ACC112 (cell line): ENCODE measurements around the gene CTBP1.

Experiments
- H2AFZ ChIP-seq: fragments of 200-600 bp; sonication (generic); one replicate; pipeline ENCODE4 v1.6.0; 2017; ENCODE audit warnings: antibody characterized with exemption, low read length; ENCODE audit not compliant: unreplicated experiment
- H3K27ac ChIP-seq: fragments of 200-600 bp; sonication (generic); 2 replicates; pipeline ENCODE4 v1.5.1; 2014; ENCODE audit warnings: low read depth, mild to moderate bottlenecking, antibody characterized with exemption, low read length, moderate library complexity
- H3K27me3 ChIP-seq: fragments of 200-600 bp; sonication (generic); 2 replicates; pipeline ENCODE4 v1.6.1; 2014; ENCODE audit warnings: mild to moderate bottlenecking, antibody characterized with exemption, low read length, moderate library complexity, mixed read lengths; ENCODE audit not compliant: insufficient read depth
- H3K36me3 ChIP-seq: fragments of 200-600 bp; sonication (generic); 2 replicates; pipeline ENCODE4 v1.6.1; 2016; ENCODE audit warnings: mild to moderate bottlenecking, antibody characterized with exemption, low read length, moderate library complexity, mixed read lengths; ENCODE audit not compliant: insufficient read depth
- H3K4me1 ChIP-seq: fragments of 200-600 bp; sonication (generic); one replicate; pipeline ENCODE4 v1.6.1; 2016; ENCODE audit warnings: low read length, mixed read lengths; ENCODE audit not compliant: insufficient read depth, unreplicated experiment, control insufficient read depth
- H3K4me3 ChIP-seq: fragments of 200-600 bp; sonication (generic); 2 replicates; pipeline ENCODE4 v1.5.1; 2014; ENCODE audit warnings: mild to moderate bottlenecking, low read depth, low read length
- H3K79me2 ChIP-seq: fragments of 200-600 bp; sonication (generic); one replicate; pipeline ENCODE4 v1.6.0; 2016; ENCODE audit warnings: low read length; ENCODE audit not compliant: control insufficient read depth, unreplicated experiment, insufficient read depth

Gene CTBP1

DNA sequence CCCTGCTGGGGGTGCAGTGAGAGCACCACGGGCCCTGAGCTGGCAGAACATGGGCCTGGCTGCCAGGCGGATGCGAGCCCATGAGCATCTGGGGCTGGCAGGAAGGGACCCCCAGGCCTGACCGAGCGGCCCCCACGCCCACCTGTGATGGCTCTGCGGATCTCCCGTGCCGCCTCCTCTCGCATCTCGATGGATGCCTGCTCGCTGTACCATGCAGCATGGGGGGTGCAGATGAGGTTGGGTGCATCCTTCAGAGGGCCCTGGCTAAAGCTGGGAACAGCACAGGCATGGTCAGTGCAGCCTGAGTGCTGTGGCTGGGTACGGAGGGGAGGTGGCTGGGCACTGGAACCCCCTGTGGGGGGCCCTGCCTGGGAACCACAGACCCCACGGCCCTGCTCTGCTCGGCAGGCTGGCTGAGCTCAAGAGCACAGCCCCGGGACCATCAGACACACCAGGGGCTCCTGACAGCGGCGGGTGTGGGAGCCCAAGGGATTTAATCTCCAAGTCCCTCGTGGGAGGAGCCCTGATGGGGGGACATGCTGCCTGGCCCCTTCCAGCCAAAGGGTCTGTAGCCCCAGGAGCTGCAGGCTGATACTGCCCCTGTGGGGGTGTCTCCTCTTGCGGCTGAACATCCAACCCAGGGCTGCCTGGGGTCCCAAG lies 35.5 kb downstream of the CTBP1 start:
- Histone ChIP-seq H2AFZ (no peak overlapping the region), H3K27me3 (no peaks in the 10 kb centered on the region), H3K36me3 (0 out of 2 replicates have a peak, but pooled peaks cover 1% of the 10 kb centered on the region), H3K4me1 (peaks cover 8% of the 10 kb centered on the region), H3K79me2 (no peaks in the 10 kb centered on the region), H3K27ac (no peak overlapping the region), H3K4me3 (no peak overlapping the region)

DNA sequence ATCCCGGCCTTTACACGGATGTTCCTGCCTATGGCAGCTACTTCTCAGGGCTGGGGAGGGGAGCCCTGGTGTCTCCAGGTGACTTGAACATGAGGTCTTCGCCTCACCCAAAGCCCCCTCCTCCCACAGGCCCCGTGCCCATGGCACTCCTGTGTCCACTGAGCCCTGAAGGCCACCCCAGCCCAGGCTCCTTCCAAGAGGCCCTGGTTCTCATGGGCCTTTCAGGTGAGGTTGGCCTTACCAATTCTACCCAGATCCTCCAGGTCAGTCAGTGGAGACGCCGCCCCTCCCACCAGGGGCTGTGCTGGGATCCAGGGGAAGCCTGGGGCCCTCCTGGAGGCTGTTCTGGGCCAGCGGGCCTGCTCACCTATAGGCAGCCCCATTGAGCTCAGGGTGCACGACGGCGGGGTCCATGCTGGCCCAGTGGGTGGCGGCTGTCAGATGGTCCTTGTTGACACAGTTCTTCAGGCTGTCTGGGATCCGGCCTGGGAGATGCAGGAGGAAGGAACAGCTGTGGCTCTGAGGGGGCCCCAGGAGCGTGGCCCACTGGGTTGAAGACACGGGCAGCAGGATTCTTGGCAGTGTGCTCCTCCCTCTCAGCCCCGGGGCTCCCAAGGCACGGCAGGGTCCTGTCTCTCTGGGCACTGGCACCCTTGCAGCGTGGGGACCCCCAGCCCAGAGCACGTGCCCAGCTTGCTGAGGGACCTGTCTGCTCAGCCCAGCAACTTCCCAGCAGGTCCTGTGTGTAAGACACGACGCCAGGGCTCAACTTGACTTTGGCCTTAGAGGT lies 36.2 kb downstream of the CTBP1 start:
- H3K27me3 ChIP-seq, result no peaks in the 10 kb centered on the region

DNA sequence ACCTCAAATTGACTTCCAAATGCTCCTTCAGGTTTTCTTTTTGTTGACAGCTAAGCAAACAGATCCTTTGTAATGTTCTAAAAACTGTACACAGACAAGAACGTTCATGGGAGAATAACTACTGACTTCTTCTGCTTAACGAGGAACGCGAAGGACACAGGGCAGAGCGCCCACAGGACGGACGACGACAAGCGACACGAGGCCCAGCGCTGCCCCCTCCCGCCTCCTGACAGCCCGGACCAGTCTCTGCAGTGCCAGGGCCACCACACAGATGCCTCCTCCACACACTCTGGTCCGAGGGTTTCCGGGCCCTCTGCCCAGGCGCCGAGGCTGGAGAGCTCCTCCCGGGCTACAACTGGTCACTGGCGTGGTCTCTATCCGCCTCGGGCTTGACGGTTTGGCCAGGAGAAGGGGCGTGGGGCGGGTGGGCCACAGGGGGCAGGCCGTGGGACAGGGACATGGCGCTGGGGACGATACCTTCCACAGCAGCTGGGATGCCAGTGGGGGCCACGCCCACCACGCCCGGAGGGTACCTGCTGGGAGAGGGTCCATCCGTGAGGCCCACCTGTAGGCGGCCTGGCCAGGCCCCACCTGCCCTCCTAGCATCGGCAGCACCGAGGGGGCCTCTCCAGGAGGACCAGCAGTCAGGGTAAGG lies 36.9 kb downstream of the CTBP1 start:
- Histone ChIP-seq H3K36me3 (no peaks in the 10 kb centered on the region), H3K4me1 (peaks cover 12% of the 10 kb centered on the region), H3K27ac (no peak overlapping the region)

More for the DNA sequence above, 36.2 kb downstream of the CTBP1 start:
- Histone ChIP-seq H3K79me2 (no peaks in the 10 kb centered on the region), H3K4me1 (peaks cover 12% of the 10 kb centered on the region), H3K36me3 (no peaks in the 10 kb centered on the region), H3K4me3 (no peak overlapping the region), H3K27ac (no peak overlapping the region), H2AFZ (no peak overlapping the region)

DNA sequence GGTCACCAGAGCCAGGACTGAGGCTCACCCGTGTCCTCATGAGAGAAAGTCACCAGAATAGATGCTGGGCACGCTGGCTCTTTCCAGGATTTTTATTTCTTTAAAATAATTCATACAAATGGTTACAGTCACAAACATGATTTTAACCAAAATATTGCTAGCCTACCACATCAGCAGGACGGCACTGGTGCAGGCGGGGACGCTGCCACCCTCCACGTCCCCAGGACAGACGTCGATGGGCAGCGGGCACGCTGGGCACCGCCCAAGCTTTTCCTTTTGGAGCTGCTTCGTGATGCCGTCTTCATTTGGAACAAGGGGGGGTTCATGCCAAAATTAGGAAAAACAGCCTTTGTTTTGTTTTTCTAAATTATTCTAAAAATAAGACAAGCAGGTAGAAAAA lies 37.6 kb downstream of the CTBP1 start:
- Histone ChIP-seq H3K27me3 (no peaks in the 10 kb centered on the region), H3K27ac (no peak overlapping the region), H3K79me2 (no peaks in the 10 kb centered on the region), H3K4me1 (peaks cover 12% of the 10 kb centered on the region), H3K4me3 (no peak overlapping the region), H3K36me3 (no peaks in the 10 kb centered on the region), H2AFZ (no peak overlapping the region)

More for the DNA sequence above, 36.9 kb downstream of the CTBP1 start:
- Histone ChIP-seq H3K79me2 (no peaks in the 10 kb centered on the region), H3K27me3 (no peaks in the 10 kb centered on the region), H3K4me3 (no peak overlapping the region), H2AFZ (no peak overlapping the region)

DNA sequence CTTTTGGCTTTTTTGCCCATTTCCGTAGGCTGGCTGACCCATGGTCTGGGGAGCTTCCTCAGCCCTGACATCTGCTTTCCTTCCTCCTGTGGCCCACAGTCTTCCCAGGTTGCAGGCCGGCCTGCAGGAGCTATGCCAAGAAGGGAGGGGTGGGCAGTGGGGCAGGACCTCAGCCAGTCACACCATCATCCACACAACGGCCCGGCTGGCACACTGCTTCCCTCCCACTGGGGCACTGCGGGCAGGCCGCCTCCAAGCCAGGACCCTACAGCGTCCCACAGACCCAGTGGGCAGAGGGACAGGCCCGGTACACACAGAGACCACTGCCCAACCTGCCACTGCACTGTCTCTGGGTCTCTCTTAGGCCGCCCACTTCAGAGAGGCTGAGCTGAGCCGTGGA lies 38.0 kb downstream of the CTBP1 start:
- peaks cover 12% of the 10 kb centered on the region for H3K4me1 ChIP-seq
- H3K79me2 ChIP-seq, result no peaks in the 10 kb centered on the region
- no peak overlapping the region for H3K27ac ChIP-seq
- H3K4me3 ChIP-seq, result no peak overlapping the region
- H3K36me3 ChIP-seq, result no peaks in the 10 kb centered on the region
- no peaks in the 10 kb centered on the region for H3K27me3 ChIP-seq
- H2AFZ ChIP-seq, result no peak overlapping the region

DNA sequence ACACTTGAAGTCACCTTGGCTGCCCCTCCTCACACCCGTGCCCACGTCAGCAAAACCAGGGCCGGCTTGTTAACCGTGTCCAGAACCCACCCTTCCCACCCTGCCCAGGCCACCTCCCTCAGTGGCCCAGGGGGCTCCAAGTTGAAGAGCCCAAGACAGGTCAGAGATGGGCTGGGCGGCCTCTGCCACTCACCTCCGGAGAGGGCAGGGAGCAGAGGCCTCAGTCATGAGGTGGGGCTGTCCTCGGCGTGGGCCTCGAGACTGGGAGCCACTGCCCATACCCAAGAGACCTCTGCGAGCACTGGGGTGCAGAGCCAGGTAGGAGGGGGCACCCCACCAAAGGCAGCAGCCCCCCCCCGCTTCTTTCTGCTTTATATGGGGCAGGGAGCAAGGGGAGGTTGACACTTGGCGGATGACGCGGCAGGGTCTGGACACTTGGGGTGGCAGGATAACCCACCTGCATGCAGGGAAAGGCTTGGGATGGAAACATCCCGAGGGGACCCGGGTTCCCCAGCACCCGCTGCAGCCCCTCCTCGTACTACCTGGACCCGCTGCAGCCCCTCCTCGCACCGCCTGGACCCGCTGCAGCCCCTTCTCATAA lies 38.6 kb downstream of the CTBP1 start:
- Histone ChIP-seq H3K79me2 (no peaks in the 10 kb centered on the region), H3K27me3 (no peaks in the 10 kb centered on the region), H3K36me3 (no peaks in the 10 kb centered on the region), H3K27ac (no peak overlapping the region), H2AFZ (no peak overlapping the region), H3K4me1 (peaks cover 12% of the 10 kb centered on the region), H3K4me3 (no peak overlapping the region)

DNA sequence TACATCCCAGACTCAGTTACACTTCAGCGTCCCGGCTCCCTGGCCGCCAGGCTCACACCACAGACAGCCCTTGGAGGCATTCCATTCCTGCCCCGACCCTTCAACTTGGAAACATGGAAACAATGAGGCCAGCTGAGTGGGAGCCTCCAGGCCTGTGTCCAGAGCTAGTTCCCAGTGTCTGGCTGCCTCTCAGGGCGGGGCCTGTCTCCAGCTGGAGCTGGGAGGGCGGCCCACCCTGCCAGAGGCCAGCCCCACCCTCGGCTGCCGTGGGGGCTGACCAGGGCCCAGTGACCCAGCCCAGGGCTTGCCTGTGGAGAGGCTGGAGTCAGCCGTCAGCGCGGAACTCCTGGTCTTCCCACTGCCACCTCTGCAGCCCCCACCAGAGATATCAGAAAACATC lies 39.1 kb downstream of the CTBP1 start:
- Histone ChIP-seq H3K79me2 (no peaks in the 10 kb centered on the region), H3K4me1 (peaks cover 12% of the 10 kb centered on the region), H3K4me3 (no peak overlapping the region), H2AFZ (no peak overlapping the region), H3K27me3 (no peaks in the 10 kb centered on the region), H3K27ac (no peak overlapping the region), H3K36me3 (no peaks in the 10 kb centered on the region)

DNA sequence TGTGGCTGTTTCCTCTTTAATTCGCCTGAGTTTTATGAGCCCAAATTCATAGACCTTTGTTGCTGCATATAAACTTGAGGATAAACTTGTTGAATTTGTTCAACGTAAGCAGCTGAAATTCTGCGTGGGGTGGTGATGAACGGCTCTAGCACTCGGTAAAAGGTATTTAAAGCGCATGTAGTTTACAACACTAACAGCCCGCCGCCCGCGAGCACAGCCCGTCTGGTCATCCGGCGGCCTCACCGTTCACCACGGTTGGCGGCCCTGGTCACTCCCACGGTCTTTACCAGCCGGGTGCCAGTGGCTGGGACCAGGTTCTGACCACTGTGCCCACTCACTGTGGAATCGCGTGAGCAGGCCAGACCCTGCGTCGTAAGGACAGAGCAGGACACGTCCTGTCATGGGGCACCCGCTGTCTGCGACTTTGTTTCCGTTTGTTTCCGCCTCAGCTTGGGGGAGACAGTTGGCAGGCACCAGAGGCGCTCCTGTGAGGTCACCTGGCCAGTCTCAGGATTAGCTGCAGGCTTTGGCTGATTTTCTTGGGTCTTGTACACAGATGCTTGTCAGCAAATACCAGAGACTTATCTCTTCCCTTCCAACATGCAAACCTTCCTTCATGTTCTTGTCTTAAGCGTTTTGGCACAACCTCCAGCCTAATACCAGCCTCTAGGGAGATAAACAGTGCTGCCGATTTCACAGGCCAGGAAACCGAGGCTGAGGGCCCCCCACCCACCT lies 39.8 kb downstream of the CTBP1 start:
- Histone ChIP-seq H3K27me3 (no peaks in the 10 kb centered on the region), H3K4me1 (peaks cover 12% of the 10 kb centered on the region), H3K79me2 (no peaks in the 10 kb centered on the region), H3K4me3 (no peak overlapping the region), H2AFZ (no peak overlapping the region), H3K27ac (no peak overlapping the region), H3K36me3 (no peaks in the 10 kb centered on the region)

DNA sequence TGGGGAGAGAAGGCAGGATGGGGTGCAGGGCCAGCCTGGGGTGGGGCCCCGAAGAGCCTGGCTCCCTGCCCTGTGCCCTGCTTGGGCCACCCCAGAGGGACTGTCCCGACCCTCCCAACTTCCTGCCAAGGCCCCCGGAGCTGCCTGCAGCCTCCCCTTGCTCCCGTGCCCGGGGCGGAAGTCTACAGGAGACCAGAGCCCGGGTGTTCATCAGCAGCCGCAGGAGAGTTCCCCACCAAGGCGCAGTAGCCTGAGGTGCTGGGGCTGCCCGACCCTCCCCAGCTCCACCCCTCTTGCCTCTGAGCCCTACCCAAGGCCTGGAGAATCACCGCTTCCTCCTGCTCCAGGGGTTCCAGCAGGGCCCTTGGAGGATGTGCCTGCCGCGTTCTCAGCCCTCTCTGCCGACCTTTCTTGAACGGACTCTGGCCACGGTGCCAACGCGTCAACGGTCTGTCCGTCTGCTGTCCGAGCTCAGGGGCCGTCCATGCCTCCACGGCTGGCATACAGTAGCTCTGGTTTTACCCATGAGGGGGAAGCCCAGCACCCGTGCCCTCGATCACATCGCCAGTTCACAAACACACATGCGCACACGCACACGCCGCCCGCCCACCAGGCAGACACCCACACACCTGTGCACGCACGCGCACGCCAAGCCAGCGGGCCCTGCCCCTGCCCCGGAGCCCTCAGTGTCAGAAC lies 40.5 kb downstream of the CTBP1 start:
- no peak overlapping the region for H3K27ac ChIP-seq
- H3K4me3 ChIP-seq, result no peak overlapping the region
- no peaks in the 10 kb centered on the region for H3K36me3 ChIP-seq

More for the DNA sequence above, 40.5 kb downstream of the CTBP1 start:
- Histone ChIP-seq H3K79me2 (no peaks in the 10 kb centered on the region), H2AFZ (no peak overlapping the region), H3K4me1 (peaks cover 12% of the 10 kb centered on the region), H3K27me3 (no peaks in the 10 kb centered on the region)
